ENCODE results near the gene XRCC1.

Gene XRCC1

GRCh38 chr19:43507880-43508279, 67.4 kb downstream of the XRCC1 start:
- DNase-seq: no peak

- no peak for DNase-seq
Observed at GRCh38 chr19:43506629-43507028, 68.7 kb downstream of the XRCC1 start.

- no peak for DNase-seq
Observed at GRCh38 chr19:43505941-43506340, 69.4 kb downstream of the XRCC1 start.

- DNase-seq: no peak
Observed at GRCh38 chr19:43505186-43505456, 70.2 kb downstream of the XRCC1 start.

GRCh38 chr19:43504426-43505185, 70.7 kb downstream of the XRCC1 start, which contains the start of gene PHLDB3:
TSS of gene PHLDB3 (minus strand) at chr19:43504746. CDS start at chr19:43504118, 628 bp downstream.
- DNase-seq: peak; percentile 50 to 76

GRCh38 chr19:43503501-43504425, 71.6 kb downstream of the XRCC1 start:
- DNase-seq: peak; percentile 85 to 99

- DNase-seq: no peak
Observed at GRCh38 chr19:43502419-43502976, 72.8 kb downstream of the XRCC1 start.

- DNase-seq: no peak
Observed at GRCh38 chr19:43501661-43502418, 73.5 kb downstream of the XRCC1 start.

- no peak for DNase-seq
Observed at GRCh38 chr19:43499042-43499441, 76.3 kb downstream of the XRCC1 start.

- no peak for DNase-seq
Observed at GRCh38 chr19:43498233-43498842, 77.0 kb downstream of the XRCC1 start.

GRCh38 chr19:43496960-43497359, 78.4 kb downstream of the XRCC1 start:
- DNase-seq: no peak

- no peak for DNase-seq
Observed at GRCh38 chr19:43495082-43495481, 80.2 kb downstream of the XRCC1 start.
